Astrocyte (in vitro differentiated cells and primary cell): ENCODE measurements around the gene FGD4. TPM values are rescaled to one million over a fixed set of nuclear protein-coding genes. Genes with fewer than 3 reads are reported as not detected.
"Not testable (repeated sequence)": the region's sequence is repeated elsewhere in the genome, so short reads cannot be mapped to it uniquely, and the experiment has no call there.

Experiments
- DNase-seq: peaks from one replicate; pipeline ENCODE4 v3.0.0-alpha.2; 2010; ENCODE audit warnings: low read depth
- FAIRE-seq: peaks from 2 replicates; lab custom pipeline; 2011; peaks lifted over from hg19 to GRCh38; lab: Jason Lieb, UNC
- H2AFZ ChIP-seq: 2 replicates; pipeline ENCODE4 v1.6.0; 2012; ENCODE audit warnings: low read depth, low read length, inconsistent platforms
- H3K27ac ChIP-seq: 2 replicates; pipeline ENCODE4 v1.5.1; 2011; ENCODE audit warnings: low read depth, low read length, inconsistent platforms
- H3K27me3 ChIP-seq: 2 replicates; pipeline ENCODE4 v1.6.0; 2011; ENCODE audit warnings: low read length, inconsistent platforms; ENCODE audit not compliant: insufficient read depth
- H3K36me3 ChIP-seq: 2 replicates; pipeline ENCODE4 v1.5.1; 2011; ENCODE audit warnings: low read length, inconsistent platforms; ENCODE audit not compliant: insufficient read depth
- H3K4me1 ChIP-seq: 2 replicates; pipeline ENCODE4 v1.5.1; 2011; ENCODE audit warnings: low read length, inconsistent platforms; ENCODE audit not compliant: insufficient read depth
- H3K4me2 ChIP-seq: 2 replicates; pipeline ENCODE4 v1.6.0; 2012; ENCODE audit warnings: low read length, inconsistent platforms
- H3K4me3 ChIP-seq: 2 replicates; pipeline ENCODE4 v1.5.1; 2011; ENCODE audit warnings: low read depth, mild to moderate bottlenecking, low read length, inconsistent platforms; ENCODE audit not compliant: insufficient read depth
- H3K79me2 ChIP-seq: 2 replicates; pipeline ENCODE4 v1.6.0; 2012; ENCODE audit warnings: mild to moderate bottlenecking, low read length, inconsistent platforms; ENCODE audit not compliant: insufficient read depth
- H3K9ac ChIP-seq: 2 replicates; pipeline ENCODE4 v1.6.0; 2012; ENCODE audit warnings: mild to moderate bottlenecking, low read length, inconsistent platforms
- H3K9me3 ChIP-seq: 2 replicates; pipeline ENCODE4 v1.5.1; 2012; ENCODE audit warnings: low read depth, mild to moderate bottlenecking, low read length, inconsistent platforms; ENCODE audit not compliant: insufficient read depth
- H4K20me1 ChIP-seq: 2 replicates; pipeline ENCODE4 v1.6.0; 2012; ENCODE audit warnings: low read length, inconsistent platforms; ENCODE audit not compliant: insufficient read depth
- H3K27ac Mint-ChIP-seq: one replicate; pipeline ENCODE4 v1.8.0; 2021; ENCODE audit warnings: mild to moderate bottlenecking, mixed read lengths; ENCODE audit not compliant: unreplicated experiment
- H3K27me3 Mint-ChIP-seq: one replicate; pipeline ENCODE4 v1.8.0; 2021; ENCODE audit warnings: low read depth, mixed read lengths; ENCODE audit not compliant: unreplicated experiment
- H3K36me3 Mint-ChIP-seq: one replicate; pipeline ENCODE4 v1.8.0; 2021; ENCODE audit warnings: low read depth, mixed read lengths; ENCODE audit not compliant: unreplicated experiment
- H3K4me1 Mint-ChIP-seq: one replicate; pipeline ENCODE4 v1.8.0; 2021; ENCODE audit warnings: low read depth, mixed read lengths; ENCODE audit not compliant: unreplicated experiment
- H3K4me3 Mint-ChIP-seq: one replicate; pipeline ENCODE4 v1.8.0; 2021; ENCODE audit warnings: mild to moderate bottlenecking, moderate library complexity, mixed read lengths; ENCODE audit not compliant: unreplicated experiment
- H3K9me3 Mint-ChIP-seq: one replicate; pipeline ENCODE4 v1.8.0; 2021; ENCODE audit warnings: mild to moderate bottlenecking, mixed read lengths; ENCODE audit not compliant: unreplicated experiment
- EZH2 ChIP-seq: IDR thresholded peaks from 2 replicates; pipeline ENCODE4 v1.6.1; 2012; ENCODE audit warnings: mild to moderate bottlenecking, low read length, inconsistent platforms; ENCODE audit not compliant: insufficient read depth
- total RNA-seq: library from RNA; stranded (reverse); gene quantifications from 2 replicates; pipeline ENCODE4 v1.2.1, GENCODE V29; 2021
- TF ChIP-seq, protein P1 (sequence below): IDR thresholded peaks from 2 replicates; pipeline ENCODE4 v1.5.1; 2011; ENCODE audit warnings: low read depth, mild to moderate bottlenecking, inconsistent platforms, low read length, moderate library complexity; ENCODE audit not compliant: insufficient read depth

The FGD4 gene
- total RNA-seq, 1 donor from 2014 or later: 18.7 TPM

DNA sequence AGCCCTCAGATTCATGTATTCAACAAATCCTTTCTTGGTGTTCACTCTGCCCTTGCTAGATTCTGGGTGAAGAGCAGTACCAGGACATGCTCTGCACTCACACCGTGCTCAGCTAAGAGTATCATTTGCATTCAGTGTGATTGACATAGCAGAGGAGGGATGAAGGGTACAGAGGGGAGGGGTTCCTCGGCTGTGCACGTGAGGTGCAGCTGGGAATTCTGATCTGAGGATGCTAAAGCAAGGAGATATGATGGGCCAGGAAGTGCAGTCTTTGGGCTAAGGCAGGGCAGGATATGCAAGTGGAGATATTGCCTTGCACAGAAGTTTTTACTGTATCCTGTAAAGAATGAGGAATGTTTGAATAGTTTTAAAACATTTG, 108.6 kb downstream of the FGD4 start:
- no peaks in the 10 kb centered on the region for H3K27me3 Mint-ChIP-seq
- H3K36me3 Mint-ChIP-seq: no peaks in the 10 kb centered on the region
- no peak overlapping the region for H3K4me3 Mint-ChIP-seq
- no peak overlapping the region for H3K27ac Mint-ChIP-seq
- no peaks in the 10 kb centered on the region for H3K9me3 ChIP-seq
- no peak overlapping the region for H3K4me3 ChIP-seq
- no peak overlapping the region for H3K9ac ChIP-seq
- H3K79me2 ChIP-seq: no peaks in the 10 kb centered on the region
- H3K27me3 ChIP-seq: no peaks in the 10 kb centered on the region
- no peaks in the 10 kb centered on the region for H3K9me3 Mint-ChIP-seq
- DNase-seq (no peak), FAIRE-seq (no peak)
- H2AFZ ChIP-seq: no peak overlapping the region
- TF ChIP-seq, protein P1, sequence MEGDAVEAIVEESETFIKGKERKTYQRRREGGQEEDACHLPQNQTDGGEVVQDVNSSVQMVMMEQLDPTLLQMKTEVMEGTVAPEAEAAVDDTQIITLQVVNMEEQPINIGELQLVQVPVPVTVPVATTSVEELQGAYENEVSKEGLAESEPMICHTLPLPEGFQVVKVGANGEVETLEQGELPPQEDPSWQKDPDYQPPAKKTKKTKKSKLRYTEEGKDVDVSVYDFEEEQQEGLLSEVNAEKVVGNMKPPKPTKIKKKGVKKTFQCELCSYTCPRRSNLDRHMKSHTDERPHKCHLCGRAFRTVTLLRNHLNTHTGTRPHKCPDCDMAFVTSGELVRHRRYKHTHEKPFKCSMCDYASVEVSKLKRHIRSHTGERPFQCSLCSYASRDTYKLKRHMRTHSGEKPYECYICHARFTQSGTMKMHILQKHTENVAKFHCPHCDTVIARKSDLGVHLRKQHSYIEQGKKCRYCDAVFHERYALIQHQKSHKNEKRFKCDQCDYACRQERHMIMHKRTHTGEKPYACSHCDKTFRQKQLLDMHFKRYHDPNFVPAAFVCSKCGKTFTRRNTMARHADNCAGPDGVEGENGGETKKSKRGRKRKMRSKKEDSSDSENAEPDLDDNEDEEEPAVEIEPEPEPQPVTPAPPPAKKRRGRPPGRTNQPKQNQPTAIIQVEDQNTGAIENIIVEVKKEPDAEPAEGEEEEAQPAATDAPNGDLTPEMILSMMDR: no peak
- no peak for TF ChIP-seq EZH2
- no peaks in the 10 kb centered on the region for H4K20me1 ChIP-seq
- H3K27ac ChIP-seq: no peak overlapping the region
- H3K4me2 ChIP-seq: no peak overlapping the region
- H3K36me3 ChIP-seq: no peaks in the 10 kb centered on the region
- H3K4me1 Mint-ChIP-seq: peaks cover 19% of the 10 kb centered on the region
- H3K4me1 ChIP-seq: no peaks in the 10 kb centered on the region

DNA sequence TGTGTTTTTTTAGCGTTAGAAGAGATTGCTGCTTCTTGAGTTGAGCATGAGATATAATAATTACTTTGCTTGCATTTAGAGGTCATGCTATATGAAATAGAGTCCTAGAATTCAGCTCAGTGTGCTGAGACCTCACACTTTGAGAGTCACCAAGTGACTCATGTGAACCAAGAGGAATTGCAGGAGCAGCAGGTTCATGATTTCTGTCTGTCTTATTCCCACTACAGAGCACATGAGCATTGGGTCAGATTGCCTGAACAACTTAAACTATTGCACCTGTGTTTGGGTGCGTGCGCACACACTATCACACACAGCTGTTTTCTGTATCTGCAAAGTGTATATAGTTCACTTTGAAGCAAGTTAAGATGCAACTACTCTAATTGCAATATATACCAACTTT, 109.3 kb downstream of the FGD4 start:
- no peaks in the 10 kb centered on the region for H3K27me3 ChIP-seq
- TF ChIP-seq, protein P1: no peak
- DNase-seq (no peak), FAIRE-seq (no peak)
- no peak overlapping the region for H3K9ac ChIP-seq
- no peak overlapping the region for H3K4me2 ChIP-seq
- H2AFZ ChIP-seq: no peak overlapping the region
- H3K4me1 Mint-ChIP-seq: peaks cover 19% of the 10 kb centered on the region
- no peak overlapping the region for H3K4me3 ChIP-seq
- H3K9me3 Mint-ChIP-seq: no peaks in the 10 kb centered on the region
- H3K27ac Mint-ChIP-seq: no peak overlapping the region
- H3K4me3 Mint-ChIP-seq: no peak overlapping the region
- H3K27me3 Mint-ChIP-seq: no peaks in the 10 kb centered on the region
- H3K9me3 ChIP-seq: no peaks in the 10 kb centered on the region
- H4K20me1 ChIP-seq: no peaks in the 10 kb centered on the region
- H3K27ac ChIP-seq: no peak overlapping the region
- H3K36me3 ChIP-seq: no peaks in the 10 kb centered on the region
- no peaks in the 10 kb centered on the region for H3K36me3 Mint-ChIP-seq
- no peaks in the 10 kb centered on the region for H3K79me2 ChIP-seq
- H3K4me1 ChIP-seq: no peaks in the 10 kb centered on the region

DNA sequence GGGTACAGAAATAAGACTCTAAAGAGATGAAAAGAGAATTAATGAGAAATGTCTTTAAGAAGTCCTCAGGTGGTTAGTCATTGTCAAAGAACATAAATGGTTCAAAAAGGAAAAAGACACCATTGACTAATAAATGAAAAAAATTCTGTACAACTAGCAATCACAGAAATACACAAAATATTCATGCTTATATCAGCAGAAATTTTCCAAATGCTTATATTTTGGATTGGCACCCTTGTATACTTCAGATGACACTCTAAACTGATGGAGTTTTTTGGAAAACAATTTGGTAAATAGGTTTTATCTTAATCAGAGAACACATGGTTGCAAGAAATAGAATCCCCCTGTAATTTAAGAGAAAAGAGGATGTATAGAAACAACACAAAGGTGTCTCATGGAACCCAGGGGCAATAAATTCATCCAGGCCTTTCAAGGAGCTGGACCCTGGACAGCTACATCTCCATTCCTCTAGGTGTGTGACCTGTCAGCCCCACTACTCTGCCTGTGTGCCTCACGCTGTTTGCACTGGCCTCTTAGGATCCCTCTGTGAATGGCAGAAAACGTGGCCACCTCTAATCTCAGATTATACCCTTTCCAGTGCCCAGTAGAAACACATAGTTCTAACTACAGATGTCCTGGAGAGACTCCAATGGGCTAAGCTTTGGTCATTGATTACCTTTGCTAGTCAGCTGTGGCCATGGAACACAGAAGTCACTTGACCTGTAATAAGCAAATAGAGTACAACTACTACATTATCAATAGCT, 110.2 kb downstream of the FGD4 start:
- Mint-ChIP-seq H3K4me1 (peaks cover 14% of the 10 kb centered on the region), H3K36me3 (no peaks in the 10 kb centered on the region), H3K4me3 (no peak overlapping the region), H3K9me3 (no peaks in the 10 kb centered on the region), H3K27ac (no peak overlapping the region), H3K27me3 (no peaks in the 10 kb centered on the region)
- Histone ChIP-seq H3K4me2 (no peak overlapping the region), H3K27ac (no peak overlapping the region), H3K4me3 (no peak overlapping the region), H3K4me1 (no peaks in the 10 kb centered on the region), H3K9ac (no peak overlapping the region), H4K20me1 (no peaks in the 10 kb centered on the region), H2AFZ (no peak overlapping the region), H3K9me3 (no peaks in the 10 kb centered on the region), H3K27me3 (no peaks in the 10 kb centered on the region), H3K79me2 (no peaks in the 10 kb centered on the region), H3K36me3 (no peaks in the 10 kb centered on the region)
- DNase-seq (no peak), FAIRE-seq (no peak)
- TF ChIP-seq, protein P1: no peak
- no peak for TF ChIP-seq EZH2

DNA sequence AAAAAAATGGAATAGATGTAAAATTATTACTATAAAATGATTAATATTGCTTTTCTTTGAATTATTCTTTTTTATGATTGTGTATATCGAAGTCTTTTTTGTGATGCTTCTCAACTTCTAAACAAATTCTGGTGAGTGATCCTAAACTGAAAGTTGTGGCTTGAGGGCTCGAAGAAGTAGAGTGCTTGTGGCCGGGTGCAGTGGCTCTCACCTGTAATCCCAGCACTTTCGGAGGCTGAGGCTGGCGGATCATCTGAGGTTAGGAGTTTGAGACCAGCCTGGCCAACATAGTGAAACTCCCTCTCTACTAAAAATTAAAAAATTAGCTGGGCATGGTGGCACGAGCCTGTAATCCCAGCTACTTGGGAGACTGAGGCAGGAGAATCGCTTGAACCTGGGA, 112.6 kb downstream of the FGD4 start:
- H3K4me1 ChIP-seq, DNase-seq, H3K4me2 ChIP-seq, H3K4me3 Mint-ChIP-seq, H3K36me3 ChIP-seq, H3K79me2 ChIP-seq, H3K36me3 Mint-ChIP-seq, H3K27ac ChIP-seq, H3K4me3 ChIP-seq, H2AFZ ChIP-seq, FAIRE-seq, H3K9me3 ChIP-seq, H3K27ac Mint-ChIP-seq, H3K9ac ChIP-seq, H4K20me1 ChIP-seq, H3K27me3 Mint-ChIP-seq, H3K27me3 ChIP-seq, H3K9me3 Mint-ChIP-seq: not testable (repeated sequence)
- H3K4me1 Mint-ChIP-seq: peaks cover 13% of the 10 kb centered on the region
